ENCODE results near the gene CTCFL. TPM values are rescaled to one million over a fixed set of nuclear protein-coding genes. Genes with fewer than 3 reads are reported as not detected.

The CTCFL gene
- total RNA-seq, result not detected

GRCh38 chr20:57524511-57525176, at the start of gene CTCFL:
Gene CTCFL (minus strand): TSS chr20:57525140. CDS start chr20:57524205, 935 bp downstream.
- DNase-seq, result no peak
- H3K36me3 Mint-ChIP-seq, result no peaks in the 10 kb centered on the region
- H3K4me3 Mint-ChIP-seq, result no peak within 1 kb of the TSS
- peaks cover 11% of the 10 kb centered on the region for H3K4me1 Mint-ChIP-seq (ENCODE audit: low read depth)
- no peak within 1 kb of the TSS for H3K27ac Mint-ChIP-seq
- H3K27me3 Mint-ChIP-seq, result no peaks in the 10 kb centered on the region
- ChIA-PET POLR2A (no interaction called here), CTCF (no interaction called here)
- intact Hi-C loops (cut with micrococcal nuclease), result no loop called here
- no peaks in the 10 kb centered on the region for H3K9me3 Mint-ChIP-seq

- intact Hi-C loops (cut with micrococcal nuclease), result no loop called here
- POLR2A ChIA-PET, result no interaction called here
- Mint-ChIP-seq H3K9me3 (no peaks in the 10 kb centered on the region), H3K4me3 (no peak overlapping the region), H3K36me3 (no peaks in the 10 kb centered on the region), H3K4me1 (ENCODE audit: low read depth) (no peaks in the 10 kb centered on the region), H3K27ac (no peak overlapping the region), H3K27me3 (peaks cover 25% of the 10 kb centered on the region)
- peak; percentile 20 for DNase-seq
- CTCF ChIA-PET, result interaction anchor here (0.9 to 1.8 kb wide), 2 partner anchors 9 to 22 kb away, joined by 3 to 7 read pairs; no protein-coding TSS in a partner anchor
Observed at GRCh38 chr20:57573894-57574293, 49.0 kb upstream of the CTCFL start.

- no peaks in the 10 kb centered on the region for H3K36me3 Mint-ChIP-seq
- CTCF ChIA-PET, result interaction anchor here (0.9 to 1.8 kb wide), 2 partner anchors 10 to 22 kb away, joined by 3 to 7 read pairs; no protein-coding TSS in a partner anchor
- POLR2A ChIA-PET, result no interaction called here
- intact Hi-C loops (cut with micrococcal nuclease), result no loop called here
- no peak overlapping the region for H3K4me3 Mint-ChIP-seq
- H3K27ac Mint-ChIP-seq, result no peak overlapping the region
- no peak for DNase-seq
- no peaks in the 10 kb centered on the region for H3K9me3 Mint-ChIP-seq
- no peaks in the 10 kb centered on the region for H3K4me1 Mint-ChIP-seq (ENCODE audit: low read depth)
- peaks cover 27% of the 10 kb centered on the region for H3K27me3 Mint-ChIP-seq
Observed at GRCh38 chr20:57573242-57573641, 48.3 kb upstream of the CTCFL start.

- H3K4me1 Mint-ChIP-seq (ENCODE audit: low read depth), result no peaks in the 10 kb centered on the region
- no peaks in the 10 kb centered on the region for H3K36me3 Mint-ChIP-seq
- no peak overlapping the region for H3K4me3 Mint-ChIP-seq
- no peaks in the 10 kb centered on the region for H3K9me3 Mint-ChIP-seq
- CTCF ChIA-PET, result interaction anchor here (1.8 kb wide), 1 partner anchor 11 kb away, joined by 7 read pairs; no protein-coding TSS in a partner anchor
- no peak overlapping the region for H3K27ac Mint-ChIP-seq
- POLR2A ChIA-PET, result no interaction called here
- no peak for DNase-seq
- intact Hi-C loops (cut with micrococcal nuclease), result no loop called here
- peaks cover 29% of the 10 kb centered on the region for H3K27me3 Mint-ChIP-seq
Observed at GRCh38 chr20:57571782-57572416, 47.0 kb upstream of the CTCFL start.

- H3K27me3 Mint-ChIP-seq, result peaks cover 29% of the 10 kb centered on the region
- POLR2A ChIA-PET, result no interaction called here
- H3K4me1 Mint-ChIP-seq (ENCODE audit: low read depth), result no peaks in the 10 kb centered on the region
- intact Hi-C loops (cut with micrococcal nuclease), result no loop called here
- DNase-seq, result no peak
- H3K36me3 Mint-ChIP-seq, result no peaks in the 10 kb centered on the region
- no peak overlapping the region for H3K27ac Mint-ChIP-seq
- no peaks in the 10 kb centered on the region for H3K9me3 Mint-ChIP-seq
- no peak overlapping the region for H3K4me3 Mint-ChIP-seq
- CTCF ChIA-PET, result interaction anchor here (0.9 kb wide), 1 partner anchor 24 kb away, joined by 3 read pairs; no protein-coding TSS in a partner anchor
Observed at GRCh38 chr20:57570920-57571319, 46.0 kb upstream of the CTCFL start.

GRCh38 chr20:57570145-57570850, 45.4 kb upstream of the CTCFL start:
- Mint-ChIP-seq H3K27ac (no peak overlapping the region), H3K4me1 (ENCODE audit: low read depth) (no peaks in the 10 kb centered on the region), H3K27me3 (peaks cover 29% of the 10 kb centered on the region), H3K9me3 (no peaks in the 10 kb centered on the region), H3K4me3 (no peak overlapping the region), H3K36me3 (no peaks in the 10 kb centered on the region)
- POLR2A ChIA-PET, result no interaction called here
- CTCF ChIA-PET, result interaction anchor here (0.9 kb wide), 1 partner anchor 24 kb away, joined by 3 read pairs; no protein-coding TSS in a partner anchor
- intact Hi-C loops (cut with micrococcal nuclease), result no loop called here
- no peak for DNase-seq

- DNase-seq, result no peak
- Mint-ChIP-seq H3K27ac (no peak overlapping the region), H3K36me3 (no peaks in the 10 kb centered on the region), H3K27me3 (peaks cover 24% of the 10 kb centered on the region), H3K9me3 (no peaks in the 10 kb centered on the region), H3K4me1 (ENCODE audit: low read depth) (no peaks in the 10 kb centered on the region), H3K4me3 (no peak overlapping the region)
- intact Hi-C loops (cut with micrococcal nuclease), result no loop called here
- ChIA-PET POLR2A (no interaction called here), CTCF (interaction anchor here (0.9 kb wide), 1 partner anchor 26 kb away, joined by 4 read pairs; no protein-coding TSS in a partner anchor)
Observed at GRCh38 chr20:57568960-57569359, 44.0 kb upstream of the CTCFL start.

GRCh38 chr20:57568088-57568896, 43.4 kb upstream of the CTCFL start:
- CTCF ChIA-PET, result interaction anchor here (0.9 kb wide), 1 partner anchor 26 kb away, joined by 4 read pairs; no protein-coding TSS in a partner anchor
- DNase-seq, result no peak
- no peaks in the 10 kb centered on the region for H3K36me3 Mint-ChIP-seq
- no peaks in the 10 kb centered on the region for H3K4me1 Mint-ChIP-seq (ENCODE audit: low read depth)
- peaks cover 21% of the 10 kb centered on the region for H3K27me3 Mint-ChIP-seq
- no peaks in the 10 kb centered on the region for H3K9me3 Mint-ChIP-seq
- POLR2A ChIA-PET, result no interaction called here
- no peak overlapping the region for H3K4me3 Mint-ChIP-seq
- intact Hi-C loops (cut with micrococcal nuclease), result no loop called here
- H3K27ac Mint-ChIP-seq, result no peak overlapping the region

- no peak overlapping the region for H3K4me3 Mint-ChIP-seq
- no peak for DNase-seq
- H3K9me3 Mint-ChIP-seq, result no peaks in the 10 kb centered on the region
- ChIA-PET POLR2A (no interaction called here), CTCF (no interaction called here)
- H3K27ac Mint-ChIP-seq, result no peak overlapping the region
- intact Hi-C loops (cut with micrococcal nuclease), result no loop called here
- no peaks in the 10 kb centered on the region for H3K4me1 Mint-ChIP-seq (ENCODE audit: low read depth)
- H3K27me3 Mint-ChIP-seq, result peaks cover 17% of the 10 kb centered on the region
- no peaks in the 10 kb centered on the region for H3K36me3 Mint-ChIP-seq
Observed at GRCh38 chr20:57567471-57568079, 42.6 kb upstream of the CTCFL start.

- H3K4me3 Mint-ChIP-seq, result no peak overlapping the region
- intact Hi-C loops (cut with micrococcal nuclease), result no loop called here
- POLR2A ChIA-PET, result no interaction called here
- H3K36me3 Mint-ChIP-seq, result no peaks in the 10 kb centered on the region
- CTCF ChIA-PET, result no interaction called here
- peaks cover 14% of the 10 kb centered on the region for H3K27me3 Mint-ChIP-seq
- H3K27ac Mint-ChIP-seq, result no peak overlapping the region
- H3K9me3 Mint-ChIP-seq, result no peaks in the 10 kb centered on the region
- DNase-seq, result no peak
- H3K4me1 Mint-ChIP-seq (ENCODE audit: low read depth), result no peaks in the 10 kb centered on the region
Observed at GRCh38 chr20:57566803-57567459, 42.0 kb upstream of the CTCFL start.

GRCh38 chr20:57566399-57566798, 41.5 kb upstream of the CTCFL start:
- Mint-ChIP-seq H3K36me3 (no peaks in the 10 kb centered on the region), H3K4me3 (no peak overlapping the region), H3K4me1 (ENCODE audit: low read depth) (no peaks in the 10 kb centered on the region), H3K27me3 (peaks cover 11% of the 10 kb centered on the region), H3K27ac (no peak overlapping the region), H3K9me3 (no peaks in the 10 kb centered on the region)
- intact Hi-C loops (cut with micrococcal nuclease), result no loop called here
- POLR2A ChIA-PET, result no interaction called here
- DNase-seq, result no peak
- CTCF ChIA-PET, result no interaction called here

Measured in activated CD4-positive, alpha-beta memory T cell treated with anti-CD3 and anti-CD28 coated beads for 36 hours (primary cell).